GM18505 (cell line): ENCODE data around the gene SSNA1.

ENCODE experiments used
- ATAC-seq: cut with Tn5 transposase; IDR thresholded peaks from one replicate; pipeline ENCODE4 v1.9.1; 2021; ENCODE audit not compliant: unreplicated experiment
- POLR2A ChIP-seq: IDR thresholded peaks from 4 replicates; pipeline ENCODE4 v1.6.1; 2011; ENCODE audit warnings: borderline replicate concordance; ENCODE audit not compliant: insufficient read depth, insufficient read length; ENCODE audit errors: extremely low read depth

SSNA1 gene

DNA sequence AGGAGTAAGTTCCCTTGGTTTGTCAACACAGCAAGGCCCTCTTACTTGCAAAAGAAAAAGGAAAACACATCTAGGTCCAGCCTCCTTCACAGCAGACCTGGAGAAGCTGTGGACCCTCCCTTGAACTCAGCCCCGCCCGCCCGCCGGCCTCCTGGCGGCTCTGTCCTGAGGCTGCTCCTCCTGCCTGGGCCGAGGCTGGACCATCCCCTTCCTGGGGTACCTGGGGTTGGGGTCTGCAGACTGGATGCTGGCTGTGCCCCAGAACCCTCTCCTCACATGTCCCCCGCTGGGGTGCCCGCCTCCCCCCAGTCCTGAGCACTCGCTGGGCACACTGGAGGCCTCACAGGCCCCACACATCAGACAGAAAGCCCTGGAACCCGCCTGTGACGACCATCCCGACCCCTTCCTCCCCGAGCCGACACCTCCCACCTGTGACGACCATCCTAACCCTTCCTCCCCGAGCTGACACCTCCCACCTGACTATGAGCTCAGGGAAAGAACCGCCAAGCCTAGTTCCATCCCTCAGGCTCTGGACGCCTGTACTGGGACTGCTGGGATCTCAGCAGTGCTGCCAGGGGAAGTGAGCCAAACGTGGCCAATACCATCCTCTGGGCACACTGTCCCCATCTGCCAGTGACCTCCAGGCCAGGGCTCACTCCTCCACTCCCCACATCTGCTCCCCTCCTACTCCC, 9.4 kb upstream of the SSNA1 start:
- ATAC-seq, result no peak
- no peak for TF ChIP-seq POLR2A

DNA sequence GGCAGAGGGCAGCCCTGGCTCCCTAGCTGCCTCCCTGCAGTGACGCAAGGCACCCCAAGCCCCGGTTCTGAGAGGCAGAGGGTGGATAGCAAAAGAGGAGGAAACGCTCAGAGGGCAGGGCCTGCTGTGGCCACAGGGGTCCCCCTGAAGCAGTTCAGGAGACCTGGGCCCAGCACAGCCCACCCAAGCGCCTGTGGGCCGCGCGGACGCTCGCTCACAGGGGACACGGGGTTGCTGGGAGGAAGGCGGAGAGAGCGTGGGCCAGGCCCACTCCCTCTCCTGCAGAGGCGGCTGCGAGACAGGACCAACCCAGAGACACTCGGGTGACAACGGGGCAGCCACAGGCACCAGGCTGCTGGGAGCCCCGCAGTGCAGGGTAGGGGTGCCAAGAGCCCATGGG, 8.7 kb upstream of the SSNA1 start:
- TF ChIP-seq POLR2A, result no peak
- no peak for ATAC-seq

DNA sequence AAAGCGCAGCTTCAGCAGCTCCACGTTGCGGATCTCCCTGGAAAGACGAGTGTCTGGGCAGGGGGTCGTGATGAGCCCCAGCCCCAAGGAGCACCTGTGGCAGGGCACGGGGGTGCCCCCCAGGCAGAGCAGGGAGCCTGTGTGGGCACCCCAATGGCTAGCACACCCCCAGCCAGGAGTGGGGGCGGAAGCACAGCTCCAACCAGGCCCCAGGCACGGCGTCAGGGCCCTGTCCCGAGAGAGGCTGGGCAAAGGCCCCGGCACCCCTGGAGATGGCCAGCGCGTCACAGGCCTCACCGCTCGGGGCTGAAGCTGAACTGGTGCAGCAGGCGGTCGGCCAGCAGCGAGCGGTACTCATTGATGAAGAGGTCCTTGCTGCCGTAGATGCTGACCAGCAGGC, 8.0 kb upstream of the SSNA1 start:
- ATAC-seq, result no peak
- no peak for TF ChIP-seq POLR2A

GRCh38 chr9:137181680-137182079, 6.8 kb upstream of the SSNA1 start:
- ATAC-seq, result no peak
- no peak for TF ChIP-seq POLR2A

GRCh38 chr9:137182836-137183235, 5.6 kb upstream of the SSNA1 start:
- no peak for ATAC-seq
- no peak for TF ChIP-seq POLR2A

- ATAC-seq, result no peak
- TF ChIP-seq POLR2A, result no peak
These were observed 4.4 kb upstream of the SSNA1 start for GRCh38 chr9:137183980-137184595.

GRCh38 chr9:137184881-137185660, 3.4 kb upstream of the SSNA1 start:
- ATAC-seq, result no peak
- TF ChIP-seq POLR2A, result no peak

DNA sequence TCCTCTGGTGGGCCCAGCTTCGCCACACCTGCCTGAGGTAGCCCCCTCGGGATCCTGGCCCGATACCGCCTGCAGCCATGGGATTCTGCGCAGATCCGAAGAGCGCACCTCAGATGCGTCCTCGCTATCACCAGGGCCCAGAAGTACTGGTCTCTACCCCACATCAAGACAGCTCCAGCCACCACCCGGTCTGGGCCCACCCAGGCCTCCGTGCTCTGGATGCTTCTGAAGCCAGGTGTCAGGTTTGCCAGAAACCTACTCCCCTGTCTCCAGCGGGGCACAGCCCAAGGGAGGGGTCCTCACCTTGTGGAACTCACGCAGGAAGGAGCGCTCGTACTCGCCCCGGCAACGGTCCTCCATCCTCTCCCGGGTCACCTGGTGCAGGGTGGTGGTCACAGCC, 2.6 kb upstream of the SSNA1 start:
- no peak for ATAC-seq
- no peak for TF ChIP-seq POLR2A

GRCh38 chr9:137186385-137186784, 2.1 kb upstream of the SSNA1 start:
- no peak for TF ChIP-seq POLR2A
- ATAC-seq, result no peak

GRCh38 chr9:137187386-137187785, 1.1 kb upstream of the SSNA1 start:
- TF ChIP-seq POLR2A, result no peak
- no peak for ATAC-seq

GRCh38 chr9:137188086-137188489, 388 bp upstream of the SSNA1 start:
- no peak for TF ChIP-seq POLR2A
- ATAC-seq, result peak; percentile 3

GRCh38 chr9:137189297-137190295, 1.1 kb downstream of the SSNA1 start:
- no peak for ATAC-seq
- TF ChIP-seq POLR2A, result no peak
